IPS-20b (cell line): ENCODE data around the gene NOP16.

Source experiments
- H3K27ac ChIP-seq: one replicate; pipeline ENCODE4 v1.5.1; 2013; ENCODE audit warnings: low read length
- H3K27me3 ChIP-seq: 2 replicates; pipeline ENCODE4 v1.6.1; 2013; ENCODE audit warnings: mild to moderate bottlenecking, low read length, inconsistent platforms; ENCODE audit not compliant: insufficient read depth
- H3K36me3 ChIP-seq: 2 replicates; pipeline ENCODE4 v1.6.1; 2013; ENCODE audit warnings: low read depth, mild to moderate bottlenecking, inconsistent platforms, low read length, moderate library complexity; ENCODE audit not compliant: insufficient read depth
- H3K4me1 ChIP-seq: 2 replicates; pipeline ENCODE4 v1.6.1; 2013; ENCODE audit warnings: mild to moderate bottlenecking, control low read depth, inconsistent platforms, low read length, moderate library complexity; ENCODE audit not compliant: insufficient read depth
- H3K4me3 ChIP-seq: 2 replicates; pipeline ENCODE4 v1.5.1; 2013; ENCODE audit warnings: mild to moderate bottlenecking, low read length, inconsistent platforms
- H3K9ac ChIP-seq: 2 replicates; pipeline ENCODE4 v1.6.1; 2013; ENCODE audit warnings: low read depth, mild to moderate bottlenecking, inconsistent platforms, low read length, moderate library complexity
- H3K9me3 ChIP-seq: 2 replicates; pipeline ENCODE4 v1.6.1; 2013; ENCODE audit warnings: mild to moderate bottlenecking, low read depth, low read length, inconsistent platforms; ENCODE audit not compliant: insufficient read depth

The NOP16 gene

GRCh38 chr5:176407456-176408251 lies 19.3 kb upstream of the NOP16 start:
- H3K9me3 ChIP-seq, result no peaks in the 10 kb centered on the region
- H3K27me3 ChIP-seq, result no peaks in the 10 kb centered on the region
- no peak overlapping the region for H3K27ac ChIP-seq
- H3K36me3 ChIP-seq, result no peaks in the 10 kb centered on the region
- no peak overlapping the region for H3K4me3 ChIP-seq
- no peak overlapping the region for H3K9ac ChIP-seq
- H3K4me1 ChIP-seq, result no peaks in the 10 kb centered on the region

GRCh38 chr5:176406436-176407052 lies 18.1 kb upstream of the NOP16 start:
- Histone ChIP-seq H3K9ac (no peak overlapping the region), H3K9me3 (no peaks in the 10 kb centered on the region), H3K4me3 (no peak overlapping the region), H3K36me3 (no peaks in the 10 kb centered on the region), H3K4me1 (no peaks in the 10 kb centered on the region), H3K27ac (no peak overlapping the region), H3K27me3 (no peaks in the 10 kb centered on the region)

GRCh38 chr5:176405656-176406435 lies 17.4 kb upstream of the NOP16 start:
- no peak overlapping the region for H3K27ac ChIP-seq

GRCh38 chr5:176401281-176402205 lies 13.1 kb upstream of the NOP16 start:
- H3K9ac ChIP-seq, result no peak overlapping the region
- no peaks in the 10 kb centered on the region for H3K9me3 ChIP-seq
- H3K4me3 ChIP-seq, result no peak overlapping the region
- no peak overlapping the region for H3K27ac ChIP-seq
- no peaks in the 10 kb centered on the region for H3K36me3 ChIP-seq
- no peaks in the 10 kb centered on the region for H3K4me1 ChIP-seq
- H3K27me3 ChIP-seq, result no peaks in the 10 kb centered on the region

More at GRCh38 chr5:176405656-176406435, 17.4 kb upstream of the NOP16 start:
- no peak overlapping the region for H3K4me3 ChIP-seq
- no peak overlapping the region for H3K9ac ChIP-seq
- H3K27me3 ChIP-seq, result no peaks in the 10 kb centered on the region
- no peaks in the 10 kb centered on the region for H3K4me1 ChIP-seq
- no peaks in the 10 kb centered on the region for H3K36me3 ChIP-seq
- H3K9me3 ChIP-seq, result no peaks in the 10 kb centered on the region

- Histone ChIP-seq H3K9ac (no peak overlapping the region), H3K36me3 (no peaks in the 10 kb centered on the region), H3K27ac (no peak overlapping the region), H3K9me3 (no peaks in the 10 kb centered on the region), H3K4me3 (no peak overlapping the region), H3K4me1 (no peaks in the 10 kb centered on the region), H3K27me3 (no peaks in the 10 kb centered on the region)
These were observed 12.2 kb upstream of the NOP16 start for GRCh38 chr5:176400382-176401156.

- no peaks in the 10 kb centered on the region for H3K27me3 ChIP-seq
- H3K9me3 ChIP-seq, result no peaks in the 10 kb centered on the region
- H3K27ac ChIP-seq, result no peak overlapping the region
- H3K4me3 ChIP-seq, result no peak overlapping the region
- no peaks in the 10 kb centered on the region for H3K4me1 ChIP-seq
- H3K9ac ChIP-seq, result no peak overlapping the region
- H3K36me3 ChIP-seq, result no peaks in the 10 kb centered on the region
These were observed 9.5 kb upstream of the NOP16 start for GRCh38 chr5:176397736-176398420.

- no peak overlapping the region for H3K27ac ChIP-seq
- H3K9ac ChIP-seq, result no peak overlapping the region
- no peaks in the 10 kb centered on the region for H3K27me3 ChIP-seq
- H3K4me3 ChIP-seq, result no peak overlapping the region
- H3K36me3 ChIP-seq, result peaks cover 10% of the 10 kb centered on the region; the same call in 1 of the 2 replicates
- no peaks in the 10 kb centered on the region for H3K9me3 ChIP-seq
- H3K4me1 ChIP-seq, result no peaks in the 10 kb centered on the region
These were observed 7.9 kb upstream of the NOP16 start for GRCh38 chr5:176396330-176396729.

- H3K36me3 ChIP-seq, result peaks cover 17% of the 10 kb centered on the region; the same call in 1 of the 2 replicates
- H3K4me1 ChIP-seq, result no peaks in the 10 kb centered on the region
- H3K9me3 ChIP-seq, result no peaks in the 10 kb centered on the region
- H3K27ac ChIP-seq, result no peak overlapping the region
- H3K27me3 ChIP-seq, result no peaks in the 10 kb centered on the region
- H3K9ac ChIP-seq, result no peak overlapping the region
- no peak overlapping the region for H3K4me3 ChIP-seq
These were observed 6.7 kb upstream of the NOP16 start for GRCh38 chr5:176394881-176395675.

GRCh38 chr5:176394096-176394495 lies 5.7 kb upstream of the NOP16 start:
- 0 out of 2 replicates have a peak, but pooled peaks cover 2% of the 10 kb centered on the region for H3K4me1 ChIP-seq
- no peak overlapping the region for H3K27ac ChIP-seq
- no peaks in the 10 kb centered on the region for H3K9me3 ChIP-seq
- H3K36me3 ChIP-seq, result peaks cover 17% of the 10 kb centered on the region; the same call in 1 of the 2 replicates
- H3K9ac ChIP-seq, result no peak overlapping the region
- H3K27me3 ChIP-seq, result no peaks in the 10 kb centered on the region
- H3K4me3 ChIP-seq, result no peak overlapping the region
